Measurements from ENCODE around the gene NT5DC1.
"Not testable (repeated sequence)": the region's sequence is repeated elsewhere in the genome, so short reads cannot be mapped to it uniquely, and the experiment has no call there.

Gene NT5DC1

GRCh38 chr6:116094041-116094440 is 6.6 kb upstream of the NT5DC1 start:
- DNase-seq = no peak

- not testable (repeated sequence) for DNase-seq
Observed at GRCh38 chr6:116096048-116096759, 4.4 kb upstream of the NT5DC1 start.

GRCh38 chr6:116096979-116097816 is 3.5 kb upstream of the NT5DC1 start:
- no peak for DNase-seq

- no peak for DNase-seq
Observed at GRCh38 chr6:116099036-116099435, 1.6 kb upstream of the NT5DC1 start.

GRCh38 chr6:116101302-116101718 is 657 bp downstream of the NT5DC1 start:
- DNase-seq = no peak

GRCh38 chr6:116101790-116102189 is 1.1 kb downstream of the NT5DC1 start:
- no peak for DNase-seq

GRCh38 chr6:116102873-116103272 is 2.2 kb downstream of the NT5DC1 start:
- DNase-seq = no peak

GRCh38 chr6:116104636-116105035 is 4.0 kb downstream of the NT5DC1 start:
- DNase-seq = no peak

GRCh38 chr6:116105247-116105646 is 4.6 kb downstream of the NT5DC1 start:
- DNase-seq = no peak

GRCh38 chr6:116106146-116106545 is 5.5 kb downstream of the NT5DC1 start:
- DNase-seq = no peak

- no peak for DNase-seq
Observed at GRCh38 chr6:116108836-116109235, 8.2 kb downstream of the NT5DC1 start.

GRCh38 chr6:116111552-116112528 is 11.2 kb downstream of the NT5DC1 start:
- no peak for DNase-seq

- no peak for DNase-seq
Observed at GRCh38 chr6:116113386-116113785, 12.7 kb downstream of the NT5DC1 start.

GRCh38 chr6:116115781-116116180 is 15.1 kb downstream of the NT5DC1 start:
- no peak for DNase-seq

- no peak for DNase-seq
Observed at GRCh38 chr6:116118608-116119007, 18.0 kb downstream of the NT5DC1 start.

- DNase-seq = no peak
Observed at GRCh38 chr6:116120430-116120829, 19.8 kb downstream of the NT5DC1 start.

- DNase-seq = no peak
Observed at GRCh38 chr6:116126032-116126431, 25.4 kb downstream of the NT5DC1 start, which contains the start of gene COL10A1. Gene COL10A1 (minus strand): TSS chr6:116126132. CDS start chr6:116125492, 640 bp downstream.

- no peak for DNase-seq
Observed at GRCh38 chr6:116127771-116128493, 27.3 kb downstream of the NT5DC1 start.

GRCh38 chr6:116133453-116133852 is 32.8 kb downstream of the NT5DC1 start:
- no peak for DNase-seq

GRCh38 chr6:116136373-116136772 is 35.7 kb downstream of the NT5DC1 start:
- DNase-seq = no peak

GRCh38 chr6:116136933-116137340 is 36.3 kb downstream of the NT5DC1 start:
- no peak for DNase-seq

GRCh38 chr6:116139917-116140316 is 39.3 kb downstream of the NT5DC1 start:
- no peak for DNase-seq

All from femur (tissue), 1 donor.